Activated CD8-positive, alpha-beta memory T cell treated with anti-CD3 and anti-CD28 coated beads for 4 hours (primary cell): ENCODE data around the gene DDX23.
"Not testable (repeated sequence)": the region's sequence is repeated elsewhere in the genome, so short reads cannot be mapped to it uniquely, and the experiment has no call there.

Experiments
- DNase-seq, 2 donors: peaks; one replicate each; pipeline ENCODE4 v3.0.0-alpha.2; 2020; ENCODE audit warnings: low read depth in 2 of 2

DDX23 gene

DNA sequence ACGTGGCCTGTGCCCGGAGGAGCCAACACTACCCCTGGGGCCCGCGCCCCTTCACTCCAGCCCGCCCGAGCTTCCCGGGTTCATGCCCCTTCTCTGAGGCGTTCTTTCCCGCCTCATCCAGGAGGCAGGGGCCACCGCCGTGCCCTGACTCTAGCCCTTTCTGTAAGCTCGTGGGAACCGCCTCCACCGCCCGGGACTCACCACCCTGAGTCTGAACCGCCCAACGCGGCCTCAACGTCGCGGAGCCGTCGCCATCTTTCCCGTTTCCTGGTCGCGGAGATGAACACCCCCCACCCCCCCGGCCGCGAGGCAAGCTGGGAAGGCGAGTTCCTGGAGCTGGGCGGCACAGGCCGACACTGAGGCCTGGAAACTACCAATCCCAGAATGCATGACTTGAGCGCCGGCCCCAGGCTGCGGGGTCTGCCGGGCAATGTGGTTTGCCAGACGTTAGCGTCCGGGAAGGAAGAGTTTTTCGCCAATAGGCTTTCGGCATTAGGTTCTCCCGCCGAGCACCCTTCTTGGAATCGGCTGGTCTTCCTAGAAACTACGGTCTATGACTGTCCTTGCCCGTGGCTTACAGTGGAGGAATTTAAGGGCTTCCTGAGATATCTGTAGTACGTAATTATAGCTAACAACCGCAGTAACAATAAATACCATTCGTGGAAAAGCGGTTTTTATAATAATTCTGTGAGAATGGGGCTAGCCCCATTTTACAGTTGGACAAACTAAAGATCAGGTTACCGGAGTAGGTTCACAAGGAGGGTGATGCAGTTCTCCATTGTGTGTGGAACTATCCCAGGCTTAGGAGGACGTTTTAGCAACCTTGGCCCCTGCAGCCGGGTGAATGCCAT, at the start of gene DDX23:
TSS of gene DDX23 (minus strand) at position 281 of the 851 bp plus-strand sequence. CDS start 6,381 bp downstream, outside the sequence.
- peak; percentile 78 to 87 for DNase-seq

DNA sequence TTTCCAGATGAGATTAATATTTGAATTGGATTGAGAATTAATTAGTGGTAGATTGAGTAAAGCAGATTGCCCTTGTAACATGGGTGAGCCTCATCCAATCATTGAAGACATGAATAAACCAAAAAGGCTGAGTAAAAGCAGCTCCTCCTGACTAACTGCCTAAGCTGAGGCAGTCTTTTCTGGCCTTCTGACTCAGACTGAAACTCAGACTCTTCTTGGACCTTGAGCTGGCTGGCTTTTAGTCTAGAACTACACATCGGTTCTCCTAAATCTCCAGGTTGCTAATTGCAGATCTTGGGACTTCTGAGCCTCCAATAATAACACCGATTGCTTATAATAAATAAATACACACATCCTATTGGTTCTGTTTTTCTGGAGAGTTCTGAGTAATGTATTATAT, 49.3 kb upstream of the DDX23 start:
- DNase-seq = no peak

DNA sequence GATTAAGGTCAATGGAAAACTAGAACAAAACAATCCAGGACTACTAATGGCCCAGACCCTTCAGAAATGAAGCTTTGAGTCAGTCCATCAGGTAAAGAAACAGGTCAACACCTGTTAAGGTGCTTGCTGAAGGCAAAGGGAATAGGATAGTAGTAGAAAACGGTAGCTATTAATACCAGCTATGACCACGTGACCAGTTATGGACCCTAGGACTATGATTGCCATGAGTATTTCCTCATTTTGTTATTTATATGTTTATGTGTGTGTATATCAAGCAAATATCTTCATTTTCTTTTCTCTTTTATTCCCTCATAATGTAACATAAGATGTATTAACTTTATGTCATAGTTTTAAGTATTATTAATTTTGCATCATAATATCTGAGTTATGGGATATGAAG, 47.7 kb upstream of the DDX23 start:
- DNase-seq = no peak

DNA sequence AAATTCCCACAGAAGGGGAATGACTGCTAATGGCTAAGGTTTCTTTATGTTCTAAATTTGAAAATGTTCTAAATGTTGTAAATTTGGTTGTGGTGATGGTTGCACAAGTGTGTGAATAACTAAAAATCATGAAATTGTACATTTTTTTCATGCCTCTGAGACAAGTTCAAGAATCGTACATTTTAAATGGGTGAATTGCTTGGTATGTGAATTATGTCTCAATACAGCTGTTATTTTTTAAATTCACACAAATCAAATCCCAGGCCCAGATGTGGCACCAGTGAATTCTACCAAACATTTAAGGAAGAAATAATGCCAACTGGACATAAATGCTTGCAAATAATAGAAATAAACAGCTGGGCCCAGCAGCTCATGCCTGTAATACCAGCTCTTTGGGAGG, 42.3 kb upstream of the DDX23 start:
- DNase-seq = no peak

DNA sequence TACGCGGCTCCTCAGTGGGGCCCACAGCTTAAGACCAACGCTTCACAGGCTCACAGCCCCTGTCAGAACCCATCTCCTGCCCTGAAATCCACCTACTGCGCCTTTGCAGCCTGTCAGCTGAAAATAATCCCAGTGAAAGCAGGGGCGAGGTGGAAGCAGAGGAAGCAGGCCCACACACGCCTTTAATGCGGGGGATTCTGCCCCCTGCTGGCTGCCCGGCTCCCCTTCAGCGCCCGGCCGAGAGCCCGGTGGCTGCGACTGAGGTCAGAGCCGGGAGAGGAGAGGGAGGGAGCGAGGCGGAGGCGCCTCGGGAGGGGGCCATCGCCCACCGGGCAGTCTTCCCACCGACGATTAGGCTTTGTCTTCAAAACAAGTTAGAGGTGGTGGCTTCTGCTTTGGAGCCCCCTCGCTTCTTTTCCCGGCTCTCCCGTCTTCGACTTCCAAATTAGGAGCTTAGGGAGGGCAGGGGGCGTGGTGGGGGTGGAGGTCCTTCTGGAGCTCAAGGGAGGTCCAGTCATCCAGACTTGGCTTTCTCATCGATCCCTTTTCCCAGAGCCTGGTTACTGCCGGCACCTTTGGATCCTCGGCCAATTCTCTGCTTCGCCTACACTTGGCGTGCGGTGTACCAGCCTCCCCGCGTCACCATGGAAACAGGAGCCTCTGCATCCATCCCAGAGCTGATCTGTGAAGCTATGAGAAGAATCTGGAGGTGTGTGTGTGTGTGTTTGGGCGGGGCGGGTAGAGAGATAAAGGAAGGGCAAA, 38.9 kb upstream of the DDX23 start:
- peak; percentile 38 to 50 for DNase-seq

DNA sequence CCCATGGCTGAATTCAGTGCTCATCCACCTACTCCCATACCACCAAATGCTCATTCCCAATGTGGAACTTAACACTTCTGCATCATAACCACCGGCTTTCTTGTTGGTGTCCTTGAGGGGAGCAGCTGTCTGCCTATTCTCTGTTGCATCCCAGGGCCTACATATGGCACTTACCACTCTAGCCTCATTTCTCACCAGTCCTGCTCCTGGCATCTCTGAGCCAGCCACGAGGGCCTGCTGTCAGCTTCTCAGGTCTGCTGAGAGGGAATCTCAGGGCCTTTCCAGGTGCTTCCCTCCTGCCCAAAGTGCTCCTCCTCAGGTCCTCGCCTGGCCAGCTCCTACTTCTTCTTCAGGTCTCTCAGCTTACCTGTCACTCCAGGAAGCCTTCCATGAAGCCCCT, 37.7 kb upstream of the DDX23 start:
- no peak for DNase-seq

DNA sequence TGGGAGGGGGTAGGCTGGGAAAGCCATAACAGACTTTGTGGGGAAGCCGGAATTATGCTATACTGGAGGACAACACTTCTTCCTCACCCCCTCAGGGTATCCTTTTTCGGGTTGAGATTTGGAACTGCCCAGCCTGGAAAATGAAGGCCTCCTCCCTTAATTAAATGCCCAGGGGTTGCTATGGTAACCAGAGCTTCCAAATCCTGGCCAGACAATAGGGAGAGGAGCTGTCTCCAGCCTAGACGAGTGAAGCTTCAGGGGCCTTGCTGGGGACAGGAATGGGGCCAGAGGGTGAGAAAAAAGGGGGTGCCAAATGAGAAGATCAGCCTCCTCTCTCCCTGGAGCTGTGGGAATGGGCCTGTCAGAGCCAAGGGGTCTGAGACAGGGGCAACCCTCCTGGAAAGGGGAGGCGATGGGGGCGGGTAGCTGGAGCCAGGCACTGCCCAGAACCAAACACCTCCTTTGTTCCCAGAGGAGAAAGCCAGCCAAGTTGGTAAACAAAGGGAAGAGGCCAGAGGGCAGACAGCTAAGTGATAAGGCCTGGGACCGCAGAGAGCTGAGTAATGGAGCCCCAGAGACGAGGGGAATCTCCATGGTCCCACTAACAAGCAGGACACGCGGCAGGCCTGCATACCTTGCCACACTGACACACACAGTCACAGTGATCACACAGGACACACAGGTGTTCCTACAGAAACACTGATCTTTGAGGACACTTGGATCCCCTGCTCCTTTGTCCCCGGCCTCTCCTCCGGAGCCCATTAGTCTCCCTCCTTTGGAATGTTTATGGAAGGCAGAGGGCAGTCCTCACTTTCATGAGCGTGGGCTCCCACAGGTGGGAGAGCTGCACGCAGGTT, 31.6 kb upstream of the DDX23 start:
- DNase-seq = no peak

DNA sequence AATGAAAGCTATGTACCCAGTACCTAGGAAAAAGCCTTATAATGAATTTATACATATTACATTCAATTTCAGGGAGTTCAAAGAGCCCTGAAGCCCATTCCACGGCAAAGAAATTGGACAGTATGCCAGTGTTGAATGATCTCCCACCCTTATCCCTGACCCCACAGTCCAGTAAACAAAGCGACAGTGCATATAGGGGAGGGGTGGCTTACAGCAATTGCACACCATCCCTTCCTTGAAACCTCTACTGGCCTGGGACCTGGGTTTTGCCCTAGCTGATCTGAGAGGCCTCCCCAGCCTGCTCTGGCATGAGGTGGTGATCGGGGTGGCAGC, 31.0 kb upstream of the DDX23 start:
- no peak for DNase-seq

DNA sequence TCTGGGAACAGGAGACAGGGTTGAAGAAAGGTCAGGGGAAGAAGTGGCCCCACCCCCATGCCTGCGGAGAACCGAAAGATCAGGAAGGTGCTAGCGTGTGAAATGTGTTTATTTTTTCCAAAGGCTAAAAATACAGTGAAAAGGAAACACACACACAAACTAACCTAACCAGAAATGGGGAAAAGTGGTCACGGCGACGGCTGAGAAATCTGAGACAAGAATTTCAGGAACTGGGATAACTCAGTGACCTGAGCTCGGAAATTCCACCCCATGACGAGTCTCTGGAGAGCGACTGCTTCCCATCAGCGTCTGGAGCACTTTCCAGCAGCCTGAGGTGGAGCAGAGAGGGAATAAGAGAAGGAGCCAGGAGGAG, 30.3 kb upstream of the DDX23 start:
- no peak for DNase-seq

DNA sequence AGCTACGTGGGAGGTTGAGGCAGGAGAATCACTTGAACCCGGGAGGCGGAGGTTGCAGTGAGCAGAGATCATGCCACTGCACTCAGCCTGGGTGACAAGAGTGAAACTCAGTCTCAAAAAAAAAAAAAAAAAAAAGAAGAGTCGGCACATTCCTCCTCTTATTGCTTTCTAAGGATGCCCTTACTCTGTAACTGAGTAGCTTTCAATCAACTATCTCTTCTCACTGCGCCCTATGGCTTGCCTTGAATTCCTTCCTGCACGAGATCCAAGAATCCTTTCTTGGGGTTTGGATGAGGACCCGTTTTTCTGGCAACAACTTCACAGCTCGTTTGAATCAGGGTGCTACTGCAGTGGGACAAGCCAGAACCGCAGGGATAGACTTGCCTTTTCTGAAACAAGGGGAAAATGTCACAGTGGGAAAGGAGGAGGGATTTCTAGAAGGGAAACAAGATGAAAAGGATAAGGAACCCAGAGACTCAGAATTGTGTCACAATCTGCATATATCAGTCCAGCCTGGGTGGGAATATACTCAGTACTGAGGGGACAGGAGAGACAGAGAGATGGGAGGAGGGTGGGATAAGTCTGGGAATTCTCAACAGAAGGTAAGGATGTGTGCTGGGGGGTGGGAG, 29.8 kb upstream of the DDX23 start:
- DNase-seq = no peak

DNA sequence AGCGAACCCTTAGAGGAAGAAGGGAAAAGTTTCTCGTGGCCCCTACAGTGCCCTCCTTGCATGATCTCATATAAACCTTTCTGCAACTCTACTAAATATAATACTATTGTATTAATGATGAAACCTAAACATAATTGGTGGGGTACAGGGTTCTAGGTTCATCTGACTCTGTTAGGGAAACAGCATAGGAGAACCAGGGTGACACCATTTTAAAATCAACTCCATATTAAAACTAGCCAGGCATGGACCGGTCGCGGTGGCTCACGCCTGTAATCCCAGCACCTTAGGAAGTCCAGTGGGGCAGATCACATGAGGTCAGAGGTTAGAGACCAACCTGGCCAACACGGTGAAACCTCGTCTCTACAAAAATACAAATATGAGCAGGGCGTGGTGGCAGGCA, 28.7 kb upstream of the DDX23 start:
- no peak for DNase-seq

DNA sequence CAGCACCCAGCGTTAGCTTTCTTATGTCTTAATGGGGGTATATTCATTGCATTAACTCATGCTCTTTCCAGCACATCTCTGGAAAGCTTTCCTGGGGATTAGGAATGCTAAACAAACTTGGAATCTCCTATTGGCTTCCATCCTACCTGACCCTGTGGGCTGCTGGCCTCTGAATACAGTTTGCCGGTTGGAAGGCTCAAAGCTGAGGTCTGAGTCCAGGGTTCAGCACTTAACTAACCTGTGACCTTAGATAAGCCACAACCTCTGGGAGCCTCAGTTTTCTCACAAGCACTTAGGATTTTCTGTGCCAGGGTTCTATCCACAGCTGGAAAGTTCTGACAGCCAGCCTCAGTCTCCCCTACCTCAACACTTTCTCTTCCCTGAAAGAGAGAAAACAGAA, 26.6 kb upstream of the DDX23 start:
- DNase-seq = no peak

DNA sequence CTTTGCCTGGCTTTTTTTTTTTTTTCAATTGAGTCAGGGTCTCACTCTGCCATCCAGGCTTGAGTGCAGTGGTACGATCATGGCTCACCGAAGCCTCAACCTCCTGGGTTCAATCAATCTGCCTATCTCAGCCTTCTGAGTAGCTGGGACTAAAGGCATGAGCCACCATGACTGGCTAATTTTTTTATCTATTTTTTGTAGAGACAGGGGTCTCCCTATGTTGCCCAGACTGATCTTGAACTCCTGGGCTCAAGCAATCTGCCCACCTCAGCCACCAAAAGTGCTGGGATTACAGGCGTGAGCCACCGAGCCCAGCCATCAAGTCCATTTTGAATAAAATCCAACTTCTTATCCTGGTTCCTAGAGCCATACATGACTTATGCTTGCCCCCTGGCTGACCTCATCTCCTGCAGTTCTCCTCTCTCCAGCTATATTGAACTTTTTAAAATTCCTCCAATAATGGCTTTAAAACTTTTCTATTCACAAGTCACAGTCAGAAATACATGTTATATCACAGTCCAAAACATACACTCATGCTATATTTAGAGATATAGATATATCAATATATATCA, 24.1 kb upstream of the DDX23 start:
- no peak for DNase-seq

DNA sequence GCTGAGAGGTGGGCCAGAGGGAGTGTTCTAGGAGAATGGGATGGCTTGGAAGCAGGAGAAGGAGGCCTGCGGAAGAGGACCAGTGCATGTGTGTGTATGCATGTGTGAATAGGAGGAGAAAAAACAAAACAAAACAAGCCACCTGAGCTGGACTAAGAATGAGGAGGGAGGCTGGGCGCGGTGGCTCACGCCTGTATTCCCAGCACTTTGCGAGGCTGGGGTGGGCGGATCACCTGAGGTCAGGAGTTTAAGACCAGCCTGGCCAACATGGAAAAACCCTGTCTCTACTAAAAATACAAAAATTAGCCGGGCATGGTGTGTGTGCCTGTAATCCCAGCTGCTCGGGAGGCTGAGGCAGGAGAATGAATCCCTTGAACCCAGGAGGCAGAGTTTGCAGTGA, 21.6 kb upstream of the DDX23 start:
- not testable (repeated sequence) for DNase-seq

DNA sequence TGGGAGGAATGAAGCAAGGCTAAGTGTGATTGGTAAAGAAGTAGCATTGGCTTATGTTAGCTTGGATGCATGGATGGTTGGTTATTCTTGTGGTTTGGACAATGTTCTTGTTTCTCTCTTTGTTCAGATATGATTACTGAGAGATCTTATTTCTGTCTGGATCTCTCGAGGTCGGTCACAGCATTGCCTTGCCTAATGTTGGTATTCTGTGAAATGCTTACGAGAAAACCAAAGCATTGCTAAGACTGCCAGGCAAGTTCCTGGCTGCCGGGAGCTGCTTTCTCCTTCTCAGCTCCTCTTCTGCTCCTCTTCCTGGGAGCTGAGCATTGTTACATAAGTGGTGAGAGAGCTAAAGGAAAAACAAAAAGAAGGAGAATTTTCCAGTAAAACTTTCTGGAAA, 21.1 kb upstream of the DDX23 start:
- no peak for DNase-seq

DNA sequence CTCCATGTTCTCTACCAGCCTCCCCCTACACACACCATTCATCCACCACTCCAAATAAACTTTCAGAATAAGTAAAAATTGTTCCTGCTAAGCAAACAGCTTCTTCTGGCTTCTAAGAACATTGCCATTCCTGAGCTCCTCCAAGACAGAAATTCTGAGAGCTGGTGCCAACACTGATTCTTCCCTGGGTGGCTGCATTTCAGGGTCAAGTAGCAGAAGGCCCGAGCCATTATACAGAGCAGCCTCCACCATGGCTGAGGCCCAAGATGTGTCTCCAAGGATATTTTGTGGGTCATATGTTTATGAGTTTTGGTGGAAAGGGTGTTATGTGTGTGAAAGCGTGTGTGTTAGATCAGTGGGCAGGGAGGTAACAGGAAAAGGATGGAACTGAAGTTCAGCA, 17.2 kb upstream of the DDX23 start:
- DNase-seq = no peak

DNA sequence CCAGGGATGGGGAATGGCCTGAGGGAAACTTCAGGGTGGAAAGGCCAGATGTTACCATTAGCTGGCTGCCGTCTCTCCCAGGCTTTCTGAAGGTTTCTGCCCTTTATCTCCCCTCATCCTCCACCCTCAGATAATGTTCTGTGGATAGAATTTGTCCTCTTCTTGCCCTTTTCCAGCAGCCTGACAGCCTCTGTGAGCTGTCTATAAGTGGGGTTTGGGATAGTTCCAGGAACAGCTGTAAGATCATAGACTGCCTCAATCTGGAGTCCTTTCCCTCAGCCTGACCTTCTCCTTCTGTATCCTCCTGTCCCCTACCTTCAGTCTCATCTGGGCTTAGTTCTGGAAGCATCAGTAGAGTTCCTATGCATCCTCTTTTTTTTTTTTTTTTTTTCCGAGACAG, 16.5 kb upstream of the DDX23 start:
- no peak for DNase-seq

DNA sequence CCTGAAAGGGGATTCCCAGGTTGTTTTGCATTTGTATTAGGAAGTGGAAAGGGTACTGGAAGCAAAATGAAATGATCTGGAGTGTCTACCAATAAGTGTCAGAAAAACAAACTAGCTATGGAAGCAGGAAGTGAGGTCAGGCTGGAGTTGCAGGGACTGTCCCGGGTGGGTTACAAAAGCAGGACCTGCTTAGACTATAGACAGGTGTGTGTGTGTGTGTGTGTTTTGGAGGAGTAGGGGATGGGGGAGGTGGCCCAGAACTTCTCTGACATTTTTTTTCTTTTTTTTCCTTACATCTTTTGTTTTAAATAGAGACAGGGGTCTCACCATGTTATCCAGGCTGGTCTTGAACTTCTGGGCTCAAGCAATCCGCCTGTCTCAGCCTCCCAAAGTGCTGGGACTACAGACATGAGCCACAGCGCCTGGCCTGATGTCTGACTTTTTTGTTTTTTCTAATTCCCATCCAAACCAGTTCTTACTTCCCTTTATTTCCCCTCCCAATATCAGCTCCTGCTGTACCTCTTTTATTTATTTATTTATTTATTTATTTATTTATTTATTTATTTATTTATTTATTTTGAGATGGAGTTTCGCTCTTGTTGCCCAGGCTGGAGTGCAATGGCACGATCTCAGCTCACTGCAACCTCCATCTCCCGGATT, 14.2 kb upstream of the DDX23 start:
- no peak for DNase-seq

DNA sequence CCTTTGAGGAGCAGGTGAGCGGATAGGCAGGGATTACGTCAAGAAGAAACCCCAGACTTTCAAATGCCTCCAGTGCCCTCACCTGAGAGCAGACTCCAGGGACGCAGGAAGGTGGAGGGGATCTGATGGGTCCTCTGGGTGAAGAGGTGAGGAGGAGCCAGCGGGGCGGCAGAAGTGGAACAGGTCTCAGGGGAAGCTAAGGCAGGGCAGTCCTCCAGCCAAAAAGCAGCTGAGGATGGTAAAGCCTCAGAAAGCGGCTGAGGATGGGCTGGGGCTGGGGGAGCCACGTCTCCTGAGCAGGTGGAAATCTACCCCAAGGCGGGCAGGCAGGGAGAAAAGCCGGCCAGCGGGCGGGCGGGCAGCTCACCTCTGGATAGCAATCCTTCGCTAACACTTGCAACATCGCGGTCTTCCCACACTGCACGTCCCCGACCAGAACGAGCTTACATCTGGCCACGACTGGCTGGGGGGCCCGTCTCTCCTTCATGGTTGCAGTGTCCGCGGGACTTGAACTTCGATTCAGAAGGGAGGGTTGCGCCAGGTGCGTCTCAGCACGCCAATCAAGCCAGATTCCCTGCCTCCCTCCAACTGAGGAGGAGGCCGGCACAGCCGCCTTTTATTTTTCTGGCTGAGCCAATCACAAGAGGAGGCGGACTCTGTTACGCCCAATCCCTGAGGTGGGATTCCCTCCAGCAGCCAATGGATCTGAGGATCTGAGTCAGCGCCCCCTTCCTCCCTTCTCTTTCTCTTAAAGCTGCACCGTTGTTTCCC, 13.5 kb upstream of the DDX23 start, which contains the start of gene RND1:
TSS of gene RND1 (minus strand) at position 590 of the 771 bp plus-strand sequence. CDS start at position 487, 103 bp downstream.
- DNase-seq = peak; percentile 58 to 73

DNA sequence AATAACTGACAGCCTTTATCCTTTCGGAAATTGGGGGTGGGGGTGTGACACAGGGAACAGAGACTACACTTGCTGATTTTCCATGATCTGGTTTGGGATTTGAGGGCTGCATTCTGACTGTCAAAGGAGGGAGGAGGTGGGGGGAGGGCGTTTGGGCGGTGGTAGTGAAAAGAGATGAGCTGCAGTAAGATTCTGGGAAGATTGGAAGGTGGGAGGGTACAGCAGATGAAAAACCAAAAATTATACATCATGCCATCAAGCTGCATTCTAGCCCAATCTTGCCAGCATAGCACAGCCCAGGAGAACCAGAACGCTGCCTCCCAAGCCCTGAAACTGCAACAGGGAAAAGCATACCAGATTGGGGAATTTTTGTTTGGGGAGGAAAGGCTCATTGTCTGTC, 11.3 kb upstream of the DDX23 start:
- DNase-seq = no peak
